Measurements from ENCODE around the gene GCK. TPM values are rescaled to one million over a fixed set of nuclear protein-coding genes. Genes with fewer than 3 reads are reported as not detected.
A peak's percentile ranks its signal among the peaks of the same experiment; 100 is the strongest.

Gene GCK
- total RNA-seq, 1 donor = 0.43 TPM

DNA sequence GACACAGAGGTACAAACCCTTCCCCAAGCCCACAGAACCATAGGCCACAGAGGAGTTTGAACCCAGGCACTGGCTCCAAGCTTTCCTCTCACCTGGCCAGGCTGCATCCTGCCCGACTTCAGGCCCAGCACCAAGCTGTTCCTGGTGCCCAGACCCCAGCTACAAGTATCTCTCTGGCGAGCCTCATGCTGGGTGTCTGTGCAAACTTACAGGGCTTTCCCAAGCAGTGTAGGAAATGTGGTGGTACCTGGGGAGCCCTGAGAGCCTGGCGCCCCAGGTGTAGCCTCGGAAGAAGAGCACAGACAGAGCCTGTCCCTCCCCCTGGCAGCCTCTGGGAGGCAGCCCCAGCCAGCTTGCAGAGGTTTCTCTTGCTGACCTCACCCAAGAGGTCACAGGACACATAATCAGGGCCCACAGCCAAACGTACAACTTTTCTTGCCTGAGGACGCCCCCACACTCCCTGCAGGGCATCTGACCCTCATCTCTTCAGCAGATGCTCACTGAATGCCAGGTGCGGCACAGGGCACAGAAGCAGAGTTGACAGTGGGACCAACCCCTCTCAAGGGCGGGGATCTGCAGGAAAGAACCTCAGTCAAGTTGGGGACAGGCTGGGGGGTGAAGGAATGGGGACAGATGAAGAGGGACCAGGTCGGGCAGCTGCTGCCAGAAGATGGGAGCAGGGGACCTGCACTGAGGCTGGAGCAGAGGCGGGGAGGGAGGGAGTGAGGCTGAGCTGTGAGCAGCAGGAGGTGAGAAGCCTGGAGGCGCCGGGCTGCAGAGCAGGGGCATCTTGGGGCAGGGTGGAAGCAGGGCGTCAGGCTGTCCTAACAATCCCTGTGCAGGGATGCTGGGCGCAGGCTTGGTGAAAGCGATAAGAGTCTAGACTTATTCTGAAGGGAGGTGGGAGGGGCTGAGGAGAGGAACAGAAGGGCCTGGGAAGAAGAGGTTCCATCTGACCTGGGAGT, 31.8 kb downstream of the GCK start:
- no peak for DNase-seq (ENCODE audit: low read depth)

DNA sequence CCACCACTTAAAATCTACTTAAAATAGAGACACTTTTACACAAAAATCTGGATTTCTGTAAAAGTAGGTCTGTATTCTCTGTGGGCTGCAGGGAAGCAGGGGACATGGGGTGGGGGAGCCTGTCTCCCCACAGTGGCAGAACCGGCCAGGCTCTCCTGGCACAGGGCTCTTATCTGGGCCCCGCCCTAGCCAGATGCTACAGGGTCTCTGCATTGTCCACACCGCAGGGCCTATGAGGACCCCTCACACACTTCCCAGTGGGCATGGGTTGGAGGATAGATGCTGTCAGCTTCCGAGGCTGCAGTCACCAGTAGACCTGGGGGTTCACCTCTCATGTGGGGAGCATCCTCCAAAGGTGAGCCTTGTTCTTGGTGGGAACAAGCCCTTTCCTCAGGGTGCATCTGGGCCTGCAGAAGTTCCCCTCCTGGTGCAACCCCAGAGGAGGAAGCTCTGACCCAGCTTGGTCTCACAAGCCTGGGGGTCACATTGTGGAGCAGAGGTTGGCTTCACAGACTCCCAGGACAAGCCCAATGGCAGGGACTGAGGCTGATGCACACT, 32.7 kb downstream of the GCK start:
- no peak for TF ChIP-seq CTCF (IDR thresholded peaks at IDR 0.05; ENCODE audit: insufficient read depth, low read depth, low read length)
- no peak overlapping the region for H3K4me3 ChIP-seq (ENCODE audit: low read depth, low read length)
- DNase-seq (ENCODE audit: low read depth) = no peak

More for the DNA sequence above, 31.8 kb downstream of the GCK start:
- H3K4me3 ChIP-seq (ENCODE audit: low read depth, low read length) = no peak overlapping the region
- no peak for TF ChIP-seq CTCF (IDR thresholded peaks at IDR 0.05; ENCODE audit: insufficient read depth, low read depth, low read length)

DNA sequence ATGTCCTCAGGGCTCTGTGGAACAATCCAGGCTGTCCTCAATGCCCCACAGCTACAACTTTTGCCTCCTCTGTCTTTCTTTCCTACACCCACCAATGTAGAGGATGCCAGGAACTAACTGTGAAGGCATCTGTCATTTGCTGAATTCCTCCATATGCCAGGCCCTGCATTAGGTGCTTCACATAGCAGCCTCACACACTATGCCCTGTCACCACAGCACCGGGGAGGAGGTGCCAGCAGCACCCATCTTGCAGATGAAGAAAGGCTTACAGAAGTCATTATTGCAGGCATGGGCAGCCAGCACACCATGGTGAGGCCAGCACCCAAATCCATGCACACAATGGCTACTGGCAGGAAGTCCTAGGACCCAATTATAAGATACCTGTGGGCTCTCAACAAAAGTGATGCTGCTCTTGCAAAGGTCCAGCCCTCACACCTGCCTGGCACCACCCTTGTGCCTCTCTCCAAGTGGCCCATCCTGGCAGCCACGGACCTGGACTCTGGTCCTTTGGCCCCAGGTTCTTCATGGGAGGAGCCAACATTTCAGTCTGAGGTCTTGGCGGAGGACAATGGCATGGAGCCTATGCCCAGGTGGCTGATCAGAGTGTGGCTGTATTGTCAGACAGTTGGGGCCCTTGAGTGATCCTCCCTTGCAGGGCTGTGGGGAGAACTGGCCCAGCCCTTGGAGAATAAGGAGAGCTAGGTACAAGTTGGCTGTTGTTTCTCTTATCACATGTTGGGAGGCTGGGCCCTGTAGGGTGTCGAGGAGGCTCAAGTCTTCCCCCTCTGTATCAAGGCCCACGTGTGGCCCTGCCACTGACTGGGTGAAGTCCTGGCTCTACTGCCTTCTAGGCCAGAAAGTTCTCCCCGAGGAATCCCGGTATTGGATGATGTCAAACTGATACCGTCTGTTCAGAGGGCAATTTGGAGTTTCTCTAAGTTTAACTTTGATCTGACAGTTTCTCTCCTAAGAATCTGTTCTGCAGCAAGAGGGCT, 33.8 kb downstream of the GCK start:
- no peak overlapping the region for H3K4me3 ChIP-seq (ENCODE audit: low read depth, low read length)
- DNase-seq (ENCODE audit: low read depth) = no peak
- TF ChIP-seq CTCF (IDR thresholded peaks at IDR 0.05; ENCODE audit: insufficient read depth, low read depth, low read length) = no peak

DNA sequence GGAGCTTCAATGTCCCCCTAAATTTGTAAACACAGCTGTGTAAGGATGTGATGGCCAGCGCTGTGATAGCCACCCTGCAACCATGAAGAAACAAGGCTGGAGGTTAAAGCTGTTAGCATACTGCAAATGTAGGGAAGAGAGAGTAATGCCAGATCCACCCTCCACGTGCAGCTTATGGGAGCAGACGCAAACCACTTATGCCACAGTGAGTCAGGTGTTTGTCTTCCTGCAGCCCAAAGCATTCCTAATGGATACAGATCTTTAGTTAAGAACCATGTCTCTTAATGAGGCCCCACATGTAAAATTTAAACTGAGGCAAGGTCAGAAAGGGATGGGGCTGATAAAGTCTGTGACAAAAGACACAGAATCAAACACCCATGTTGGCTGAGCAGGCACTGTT, 34.5 kb downstream of the GCK start:
- H3K4me3 ChIP-seq (ENCODE audit: low read depth, low read length) = no peak overlapping the region
- no peak for TF ChIP-seq CTCF (IDR thresholded peaks at IDR 0.05; ENCODE audit: insufficient read depth, low read depth, low read length)
- DNase-seq (ENCODE audit: low read depth) = peak; percentile 26

DNA sequence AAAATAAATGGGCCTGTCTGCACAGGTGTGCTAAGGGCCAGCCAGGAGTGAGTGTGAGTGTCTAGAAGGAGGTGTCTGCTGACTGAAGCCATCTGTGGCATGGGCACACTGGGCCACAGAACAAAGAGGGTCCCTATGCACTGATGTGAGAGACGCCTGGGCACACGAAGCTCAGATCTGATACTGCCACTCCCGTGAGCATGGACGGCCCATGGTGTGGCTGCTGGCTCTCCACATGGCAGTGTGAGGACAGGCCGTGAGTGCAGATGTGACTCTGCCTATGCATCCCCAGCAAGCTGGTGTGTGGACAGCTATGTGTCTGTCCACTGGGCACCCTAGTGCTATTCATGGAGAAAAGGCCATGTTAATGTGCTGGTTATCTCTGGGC, 35.3 kb downstream of the GCK start:
- no peak for TF ChIP-seq CTCF (IDR thresholded peaks at IDR 0.05; ENCODE audit: insufficient read depth, low read depth, low read length)

More for the DNA sequence above, 35.3 kb downstream of the GCK start:
- DNase-seq (ENCODE audit: low read depth) = no peak
- H3K4me3 ChIP-seq (ENCODE audit: low read depth, low read length) = no peak overlapping the region

Data from fibroblast of villous mesenchyme (primary cell).